Bronchus fibroblast of lung (primary cell): ENCODE data around the gene PAQR4. TPM values are rescaled to one million over a fixed set of nuclear protein-coding genes. Genes with fewer than 3 reads are reported as not detected.

ENCODE experiments used
- total RNA-seq: library from RNA; depleted of rRNA; stranded (reverse); fragments of >200 nt; gene quantifications from 2 replicates; pipeline ENCODE4 v1.2.3, GENCODE V29; 2015

The PAQR4 gene
- total RNA-seq = 19.6 and 24.9 TPM in 2 replicates

GRCh38 chr16:2968738-2969544, at the start of gene PAQR4:
Gene PAQR4 (plus strand): TSS chr16:2969348. CDS start chr16:2969675, 327 bp downstream.

GRCh38 chr16:2963723-2964474, 5.2 kb upstream of the PAQR4 start, which contains the start of gene KREMEN2:
Gene KREMEN2 (plus strand): TSS chr16:2964275. CDS start chr16:2964521, 246 bp downstream.

GRCh38 chr16:2980227-2981176, 11.4 kb downstream of the PAQR4 start, which contains the start of gene PKMYT1:
Gene PKMYT1 (minus strand): TSS chr16:2980446. CDS start chr16:2979657, 789 bp downstream.

GRCh38 chr16:3012828-3013420, 43.8 kb downstream of the PAQR4 start, which contains the start of gene CLDN9:
Gene CLDN9 (plus strand): TSS chr16:3012923. CDS start chr16:3013363, 440 bp downstream.

GRCh38 chr16:3017794-3018506, 48.8 kb downstream of the PAQR4 start, which contains the start of gene CLDN6:
Gene CLDN6 (minus strand): TSS chr16:3018183. CDS start chr16:3016021, 2,162 bp downstream.

GRCh38 chr16:3020247-3020603, 51.1 kb downstream of the PAQR4 start, which contains the start of gene TNFRSF12A:
Gene TNFRSF12A (plus strand): TSS chr16:3020368. CDS start chr16:3020398, 30 bp downstream.

Other genes starting within 250 kb of the PAQR4 start
- 0.50 and 0.74 TPM in 2 replicates for gene PRSS27, start 249.1 kb upstream of the PAQR4 start, total RNA-seq
- 43.3 and 52.5 TPM in 2 replicates for gene SRRM2, start 216.7 kb upstream of the PAQR4 start, total RNA-seq
- gene ELOB, start 192.1 kb upstream of the PAQR4 start, total RNA-seq = 333 and 369 TPM in 2 replicates
- not detected in 2 replicates for gene PRSS33, start 181.8 kb upstream of the PAQR4 start, total RNA-seq
- not detected in 2 replicates for gene PRSS41, start 170.9 kb upstream of the PAQR4 start, total RNA-seq
- gene PRSS21, start 152.1 kb upstream of the PAQR4 start, total RNA-seq = not detected in 2 replicates
- gene ZG16B, start 139.0 kb upstream of the PAQR4 start, total RNA-seq = 0.45 and 1.0 TPM in 2 replicates
- not detected in 2 replicates for gene PRSS22, start 111.2 kb upstream of the PAQR4 start, total RNA-seq
- 72.8 and 91.0 TPM in 2 replicates for gene FLYWCH2, start 86.1 kb upstream of the PAQR4 start, total RNA-seq
- gene FLYWCH1, start 57.4 kb upstream of the PAQR4 start, total RNA-seq = 34.6 and 35.1 TPM in 2 replicates
- gene KREMEN2, start 5.1 kb upstream of the PAQR4 start, total RNA-seq = 0.15 TPM in 1 of 2 replicates, not detected in the other
- 47.6 and 51.1 TPM in 2 replicates for gene PKMYT1, start 11.1 kb downstream of the PAQR4 start, total RNA-seq
- not detected in 2 replicates for gene CLDN9, start 43.6 kb downstream of the PAQR4 start, total RNA-seq
- gene CLDN6, start 48.8 kb downstream of the PAQR4 start, total RNA-seq = 0.15 and 0.17 TPM in 2 replicates
- 376 and 378 TPM in 2 replicates for gene TNFRSF12A, start 51.0 kb downstream of the PAQR4 start, total RNA-seq
- 59.5 and 72.5 TPM in 2 replicates for gene HCFC1R1, start 54.6 kb downstream of the PAQR4 start, total RNA-seq
- 39.4 and 46.1 TPM in 2 replicates for gene THOC6, start 54.7 kb downstream of the PAQR4 start, total RNA-seq
- gene BICDL2, start 67.6 kb downstream of the PAQR4 start, total RNA-seq = not detected in 2 replicates
- under 0.01 TPM in 2 replicates for gene MMP25, start 77.2 kb downstream of the PAQR4 start, total RNA-seq
- gene IL32, start 96.3 kb downstream of the PAQR4 start, total RNA-seq = 24.1 and 25.2 TPM in 2 replicates
- not detected in 2 replicates for gene ZSCAN10, start 129.9 kb downstream of the PAQR4 start, total RNA-seq
- 13.8 and 14.6 TPM in 2 replicates for gene ZNF205, start 143.2 kb downstream of the PAQR4 start, total RNA-seq
- gene ZNF213, start 165.7 kb downstream of the PAQR4 start, total RNA-seq = 4.2 TPM in 2 replicates
- not detected in 2 replicates for gene OR1F1, start 218.9 kb downstream of the PAQR4 start, total RNA-seq